ENCODE data around the gene SV2C.

DNA sequence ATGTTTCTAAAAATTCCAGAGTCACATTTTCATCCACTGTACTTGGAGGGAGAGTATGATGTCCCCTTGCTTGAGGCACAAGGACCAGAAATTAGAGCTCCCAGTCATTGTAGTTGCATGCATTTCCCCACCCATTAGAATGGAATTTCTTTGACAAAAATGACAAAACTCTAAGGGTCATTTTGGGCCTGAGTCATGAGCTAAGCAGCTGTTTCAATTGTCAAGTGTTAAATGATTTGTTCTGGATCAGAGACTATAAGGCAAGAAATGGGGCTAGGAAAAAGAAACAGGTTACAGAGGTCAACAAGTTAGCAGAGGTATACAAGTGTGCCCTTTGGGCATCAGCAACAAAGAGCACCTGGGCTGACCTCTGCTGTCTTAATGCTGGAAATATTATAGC, 188.7 kb downstream of the SV2C start:
- TF ChIP-seq, protein P1, sequence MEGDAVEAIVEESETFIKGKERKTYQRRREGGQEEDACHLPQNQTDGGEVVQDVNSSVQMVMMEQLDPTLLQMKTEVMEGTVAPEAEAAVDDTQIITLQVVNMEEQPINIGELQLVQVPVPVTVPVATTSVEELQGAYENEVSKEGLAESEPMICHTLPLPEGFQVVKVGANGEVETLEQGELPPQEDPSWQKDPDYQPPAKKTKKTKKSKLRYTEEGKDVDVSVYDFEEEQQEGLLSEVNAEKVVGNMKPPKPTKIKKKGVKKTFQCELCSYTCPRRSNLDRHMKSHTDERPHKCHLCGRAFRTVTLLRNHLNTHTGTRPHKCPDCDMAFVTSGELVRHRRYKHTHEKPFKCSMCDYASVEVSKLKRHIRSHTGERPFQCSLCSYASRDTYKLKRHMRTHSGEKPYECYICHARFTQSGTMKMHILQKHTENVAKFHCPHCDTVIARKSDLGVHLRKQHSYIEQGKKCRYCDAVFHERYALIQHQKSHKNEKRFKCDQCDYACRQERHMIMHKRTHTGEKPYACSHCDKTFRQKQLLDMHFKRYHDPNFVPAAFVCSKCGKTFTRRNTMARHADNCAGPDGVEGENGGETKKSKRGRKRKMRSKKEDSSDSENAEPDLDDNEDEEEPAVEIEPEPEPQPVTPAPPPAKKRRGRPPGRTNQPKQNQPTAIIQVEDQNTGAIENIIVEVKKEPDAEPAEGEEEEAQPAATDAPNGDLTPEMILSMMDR (IDR thresholded peaks at IDR 0.05; ENCODE audit: borderline replicate concordance, extremely low read depth, low read length, poor library complexity, severe bottlenecking), result no peak
- no peak for TF ChIP-seq EZH2 (IDR thresholded peaks at IDR 0.05; ENCODE audit: borderline replicate concordance, low read depth, low read length, severe bottlenecking)
